NCI-H1417 treated with DMSO at 0.1 percent for 48 hours (cell line): ENCODE results near the gene FLT1.

Experiments
- DNase-seq: peaks from one replicate; lab custom pipeline; 2025; lab: John Stamatoyannopoulos, UW

The FLT1 gene

DNA sequence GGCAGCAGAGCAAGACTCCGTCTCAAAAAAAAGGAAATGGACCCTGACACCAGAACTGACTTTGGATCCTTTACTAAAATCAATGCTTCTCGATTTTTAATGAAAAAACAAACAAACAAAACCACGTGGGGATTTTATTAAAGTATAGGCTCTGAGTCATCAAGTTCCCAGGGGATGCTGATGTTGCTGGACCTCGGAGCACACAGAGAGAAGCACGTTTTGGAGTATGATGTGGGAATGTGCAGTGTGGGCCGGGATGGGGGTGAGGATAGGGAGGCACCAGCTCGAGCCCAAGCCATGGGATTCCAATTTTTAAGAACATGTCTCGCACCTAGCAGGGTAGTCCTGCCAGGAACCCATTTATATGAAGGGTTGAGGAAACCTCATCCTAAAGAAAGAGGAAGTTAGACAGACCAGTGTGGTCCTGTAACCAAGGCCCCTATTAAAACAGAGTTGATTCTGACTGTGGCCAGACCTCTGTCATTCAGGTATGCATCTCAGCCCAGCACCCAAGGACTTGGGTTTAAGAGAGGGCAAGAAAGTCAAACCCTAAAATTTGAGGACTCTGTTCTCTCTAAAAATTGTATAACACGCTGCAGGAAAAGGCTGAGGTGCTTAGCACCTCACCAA lies 6.4 kb downstream of the FLT1 start:
- no peak for DNase-seq

DNA sequence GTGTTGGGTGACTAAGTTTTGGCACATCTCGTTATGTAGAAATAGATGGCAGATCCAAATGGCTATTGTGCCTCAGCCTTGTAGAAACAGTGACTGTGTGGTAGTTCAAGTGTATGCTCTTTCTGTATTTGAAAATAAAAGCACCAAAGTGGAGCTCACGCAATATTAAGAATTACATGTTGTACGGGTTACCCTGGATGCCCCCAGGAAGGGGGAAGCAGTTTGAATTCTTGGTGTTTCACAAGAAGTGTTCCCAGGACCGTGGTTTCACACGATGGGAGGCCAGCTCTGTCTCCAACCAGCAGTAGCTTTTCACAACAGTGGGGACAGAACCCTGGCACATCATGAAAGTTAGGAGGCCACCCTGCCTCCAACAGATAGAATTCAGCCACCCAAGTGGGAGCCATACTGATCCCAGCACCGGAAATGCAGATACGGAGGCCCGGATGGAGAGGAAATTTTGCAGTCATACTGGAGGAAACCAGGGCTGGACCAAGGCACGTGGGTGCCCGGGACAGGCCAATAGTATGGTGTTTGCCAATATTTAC lies 8.9 kb downstream of the FLT1 start:
- DNase-seq = no peak

DNA sequence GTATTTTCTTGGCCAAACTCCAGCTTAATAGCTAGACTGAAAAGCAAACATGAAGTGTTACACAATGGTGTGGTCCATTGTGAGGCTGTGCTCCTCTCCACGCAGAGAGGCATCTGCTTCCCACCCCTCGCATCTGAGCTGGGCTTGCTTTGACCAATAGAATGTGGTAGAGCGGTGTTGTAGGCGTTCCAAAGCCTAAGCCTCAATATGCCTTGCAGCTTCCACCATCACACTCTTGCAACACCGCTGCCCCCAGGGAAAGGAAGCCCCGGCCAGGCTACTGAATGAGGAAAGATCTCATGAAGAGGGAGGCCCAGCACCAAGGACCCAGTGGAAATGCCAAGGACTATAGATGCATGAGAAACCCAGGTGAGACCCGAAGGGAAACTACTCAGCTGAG lies 9.4 kb downstream of the FLT1 start:
- no peak for DNase-seq

DNA sequence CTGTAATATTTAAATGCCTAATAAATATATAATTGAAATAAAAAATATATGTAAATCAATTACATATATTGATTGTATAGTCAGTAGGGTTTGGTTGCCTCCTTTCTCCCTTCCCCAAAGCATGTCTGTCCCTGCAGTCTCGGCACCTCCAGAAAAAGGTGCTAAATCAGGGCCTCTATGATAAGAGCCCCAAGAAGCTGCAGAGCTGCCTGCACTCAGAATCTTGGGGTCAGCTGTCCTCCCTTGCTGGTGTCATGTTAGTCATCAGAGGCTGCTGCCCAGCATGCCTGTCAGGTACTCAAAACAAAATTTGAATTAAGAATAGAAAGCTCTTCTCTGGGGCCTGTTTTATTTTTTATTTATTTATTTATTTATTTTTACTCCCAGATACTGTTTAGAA lies 9.8 kb downstream of the FLT1 start:
- DNase-seq = no peak

DNA sequence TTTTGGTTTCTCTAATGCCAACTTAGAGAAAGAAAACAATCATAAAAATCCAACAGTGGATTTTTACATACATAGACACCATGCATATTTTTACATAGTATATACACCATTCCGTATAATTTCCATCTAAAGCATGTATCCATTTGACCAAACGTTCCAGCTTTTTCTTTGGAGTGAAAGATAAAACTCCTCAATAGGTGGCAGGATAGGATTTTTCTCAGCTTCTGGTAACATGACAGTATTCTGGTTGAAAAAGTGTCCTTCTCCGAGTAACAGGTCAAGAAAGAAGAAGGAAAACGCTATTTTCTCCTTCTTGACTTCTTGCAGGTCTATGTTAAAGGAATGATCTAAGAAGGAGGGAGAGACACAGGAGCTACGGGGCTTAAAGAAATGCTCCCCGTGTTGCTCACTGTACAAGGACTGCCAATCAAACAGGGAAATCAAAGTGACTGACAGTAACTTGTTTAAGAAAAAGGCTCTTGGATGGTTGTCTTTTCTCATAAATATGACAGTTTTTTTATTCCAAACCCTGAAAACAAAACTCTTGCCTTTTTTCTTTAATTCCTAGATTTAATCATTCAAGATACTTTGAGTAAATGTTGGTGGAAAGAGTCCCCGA lies 11.5 kb downstream of the FLT1 start:
- DNase-seq = no peak

DNA sequence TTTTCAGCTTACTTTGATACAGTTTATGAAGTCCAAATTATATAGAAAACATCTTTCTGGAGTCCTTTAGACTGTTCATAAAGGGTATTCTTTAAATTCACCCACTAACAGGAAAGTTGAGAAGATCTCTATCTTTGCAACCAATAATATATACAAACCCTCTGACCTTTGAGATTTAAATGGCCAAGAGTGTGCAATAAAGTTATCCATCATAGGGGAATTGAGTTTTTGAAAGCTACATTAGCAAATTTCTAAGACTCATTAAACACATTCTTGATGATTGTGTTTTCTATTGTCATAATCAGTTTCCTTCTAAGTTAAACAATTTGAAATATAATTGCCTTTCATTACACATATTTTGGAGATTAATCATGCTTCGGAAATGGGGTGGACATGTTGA lies 15.9 kb downstream of the FLT1 start:
- DNase-seq = no peak

DNA sequence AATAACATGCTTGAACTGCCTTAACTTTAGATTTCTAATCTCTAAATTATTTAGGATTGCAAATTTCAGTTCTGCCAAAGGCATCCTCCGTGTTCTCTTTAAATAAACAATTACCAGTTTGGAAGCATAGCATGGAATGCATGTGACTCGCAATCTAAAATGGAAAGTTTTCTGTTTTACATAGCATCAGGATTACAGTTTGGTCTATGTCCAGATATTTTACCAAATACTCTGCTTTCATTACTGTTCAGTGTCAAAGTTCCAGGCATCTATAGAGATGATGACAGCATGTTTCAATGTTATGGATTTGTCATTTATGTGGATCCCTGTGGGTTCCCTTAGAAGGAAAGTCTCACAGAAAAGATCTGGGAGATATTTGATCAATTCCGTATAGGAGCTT lies 16.8 kb downstream of the FLT1 start:
- DNase-seq = no peak

DNA sequence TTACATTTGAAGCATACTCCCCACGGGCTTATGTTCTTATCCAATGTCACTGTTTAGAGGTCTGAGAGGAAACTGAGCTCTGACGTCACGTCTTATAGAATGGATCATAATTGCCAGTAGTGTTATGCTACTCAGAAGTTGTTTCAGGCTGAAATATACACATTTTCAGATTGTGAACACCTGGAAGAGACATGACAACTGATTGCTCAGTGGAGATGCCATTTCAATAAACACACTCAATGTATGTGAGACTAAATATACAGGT lies 17.3 kb downstream of the FLT1 start:
- no peak for DNase-seq

DNA sequence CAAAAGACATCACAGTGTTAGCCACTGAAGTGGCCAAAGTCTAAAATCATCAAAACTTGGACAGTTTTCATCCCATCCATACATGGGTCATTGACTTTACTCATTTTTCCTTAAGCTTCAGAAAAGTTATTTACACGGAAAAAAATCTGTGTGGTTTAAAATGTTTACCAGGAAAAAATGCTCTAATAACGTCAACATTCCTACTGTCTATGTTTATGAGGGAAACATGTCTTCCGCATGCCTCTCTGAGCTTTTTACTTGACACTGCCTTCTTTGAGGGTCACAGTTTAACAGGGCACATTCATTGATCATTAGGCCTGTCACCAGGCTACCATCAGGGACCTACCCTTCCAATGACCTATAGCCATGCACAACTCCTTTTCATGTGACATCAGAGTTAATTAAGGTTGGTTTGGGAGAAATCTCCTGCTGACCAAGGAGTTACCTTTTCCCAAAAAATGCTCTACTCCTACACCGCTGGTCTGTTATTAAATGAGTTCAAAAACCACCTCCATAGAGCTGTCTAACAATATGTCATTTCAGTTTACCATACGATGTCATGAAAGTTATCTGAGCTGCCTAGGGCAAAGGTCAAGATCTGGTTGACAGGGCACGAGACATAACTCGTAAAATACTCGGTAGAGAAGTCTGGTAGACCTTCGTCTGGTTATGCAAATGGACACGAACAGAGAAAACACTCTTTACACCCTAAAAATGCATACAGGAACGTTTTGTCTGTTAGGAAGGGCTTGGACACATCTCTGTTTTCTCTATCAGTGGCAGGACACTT lies 17.8 kb downstream of the FLT1 start:
- DNase-seq = no peak

DNA sequence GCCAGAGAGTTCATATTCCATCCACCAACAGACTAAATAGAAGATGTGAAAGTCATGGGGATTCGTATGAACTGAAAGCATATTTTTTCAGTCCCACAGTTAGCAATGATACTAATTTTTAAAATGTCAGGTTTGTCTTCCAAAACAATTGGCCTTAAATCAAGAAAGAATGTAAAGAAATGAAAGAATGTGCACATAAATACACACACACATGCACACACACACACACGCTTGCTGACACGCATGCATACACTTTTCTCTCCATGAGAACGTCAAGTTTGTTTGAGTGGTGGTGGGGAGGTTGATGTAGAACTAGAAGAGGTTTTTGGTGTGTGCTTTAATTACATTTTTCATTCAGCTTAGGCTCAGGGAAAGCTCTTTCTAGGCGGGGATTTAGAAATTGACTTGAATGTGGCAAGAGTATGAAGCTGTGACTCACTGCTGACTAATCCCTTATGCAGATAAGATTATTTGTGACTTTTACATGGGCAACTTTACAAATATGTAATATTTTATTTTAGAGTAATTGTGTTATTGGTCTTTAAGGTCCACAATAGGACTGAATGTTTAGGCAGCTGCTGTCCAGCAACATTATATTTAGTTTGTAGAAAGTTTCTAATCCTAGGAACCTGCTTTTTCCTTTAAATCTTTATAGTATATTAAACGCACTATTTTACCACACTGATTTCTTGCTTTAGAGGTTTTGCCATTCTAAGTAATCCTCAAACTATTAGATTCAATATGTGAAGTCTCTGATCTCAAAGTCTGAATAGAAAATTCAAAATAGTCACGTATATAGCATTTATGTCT lies 18.8 kb downstream of the FLT1 start:
- DNase-seq = no peak

DNA sequence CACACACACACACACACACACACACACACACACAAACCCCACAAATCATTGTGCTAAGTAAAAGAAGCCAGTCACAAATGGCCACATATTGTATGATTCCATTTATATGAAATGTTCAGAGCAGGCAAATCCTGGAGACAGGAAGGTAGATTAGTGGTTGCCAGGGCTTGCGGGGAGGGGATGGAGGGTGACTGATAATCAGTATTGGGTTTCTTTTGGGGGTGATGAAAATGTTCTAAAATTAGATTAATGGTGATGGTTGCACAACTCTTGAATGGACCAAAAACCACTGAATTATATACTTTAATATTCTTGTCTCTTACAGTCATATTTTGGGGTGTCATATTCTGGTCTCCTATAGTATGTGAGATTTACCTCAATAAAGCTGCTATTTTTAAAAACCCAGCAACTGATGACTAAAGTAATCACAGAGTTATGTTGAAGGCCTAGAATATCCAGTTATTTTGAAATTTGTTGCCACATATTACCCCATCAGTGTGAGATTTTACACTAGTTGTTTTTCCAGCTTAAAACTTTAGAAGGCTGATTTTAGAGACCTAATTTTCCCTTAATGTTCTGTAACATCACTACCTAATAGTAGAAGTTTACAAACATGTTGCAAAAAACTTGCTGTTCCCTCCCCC lies 20.3 kb downstream of the FLT1 start:
- no peak for DNase-seq

DNA sequence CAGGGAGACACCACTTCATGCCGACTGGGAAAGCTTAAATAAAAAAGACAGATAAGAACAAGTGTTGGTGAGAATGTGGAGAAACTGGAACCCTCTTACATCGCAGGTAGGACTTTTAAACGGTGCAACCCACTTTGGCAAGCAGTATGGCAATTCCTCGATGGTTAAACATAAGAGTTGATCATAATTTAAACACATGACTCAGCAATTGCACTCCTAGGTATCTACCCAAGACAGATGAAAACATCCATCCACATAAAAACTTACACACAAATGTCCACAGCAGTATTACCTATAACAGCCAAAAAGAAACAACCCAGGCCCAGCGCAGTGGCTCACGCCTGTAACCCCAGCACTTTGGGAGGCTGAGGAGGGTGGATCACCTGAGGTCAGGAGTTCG lies 21.9 kb downstream of the FLT1 start:
- DNase-seq = no peak

DNA sequence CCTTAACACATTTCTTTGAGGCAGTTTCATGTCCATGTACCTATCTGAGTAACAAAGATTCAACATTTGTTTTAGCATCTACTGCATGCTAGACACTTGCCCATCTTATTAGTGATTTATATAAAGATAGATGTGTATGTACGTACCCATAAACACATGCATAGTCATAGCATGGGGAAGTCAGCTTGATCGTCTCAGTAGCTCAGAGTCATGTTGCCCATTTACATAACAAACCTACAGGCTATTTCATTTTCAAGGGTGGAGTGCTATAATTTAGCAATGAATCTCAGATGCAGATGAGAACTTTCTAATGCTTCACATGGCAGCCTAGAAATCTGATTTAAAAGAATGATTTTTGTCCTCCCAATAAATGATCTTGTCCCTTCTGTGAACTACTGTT lies 23.5 kb downstream of the FLT1 start:
- no peak for DNase-seq

DNA sequence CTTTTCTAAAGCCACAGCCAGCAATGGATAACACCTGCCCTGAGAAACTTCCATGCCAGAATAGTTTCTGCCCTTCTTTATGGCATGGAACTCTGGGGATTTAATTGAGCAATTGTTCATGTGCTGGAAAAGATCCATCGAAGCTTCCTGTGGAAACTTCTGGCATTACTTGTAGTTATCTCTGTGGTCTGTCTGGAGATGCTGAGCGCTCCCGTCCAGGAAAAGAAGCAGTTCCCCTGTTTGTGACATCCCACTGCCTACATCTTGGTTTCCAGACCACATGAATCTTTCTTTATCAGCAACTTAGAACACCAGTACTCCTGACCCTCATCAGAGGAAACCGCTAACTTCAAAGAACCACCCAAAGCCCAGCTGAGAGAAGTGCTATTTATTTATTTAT lies 24.6 kb downstream of the FLT1 start:
- DNase-seq = no peak

DNA sequence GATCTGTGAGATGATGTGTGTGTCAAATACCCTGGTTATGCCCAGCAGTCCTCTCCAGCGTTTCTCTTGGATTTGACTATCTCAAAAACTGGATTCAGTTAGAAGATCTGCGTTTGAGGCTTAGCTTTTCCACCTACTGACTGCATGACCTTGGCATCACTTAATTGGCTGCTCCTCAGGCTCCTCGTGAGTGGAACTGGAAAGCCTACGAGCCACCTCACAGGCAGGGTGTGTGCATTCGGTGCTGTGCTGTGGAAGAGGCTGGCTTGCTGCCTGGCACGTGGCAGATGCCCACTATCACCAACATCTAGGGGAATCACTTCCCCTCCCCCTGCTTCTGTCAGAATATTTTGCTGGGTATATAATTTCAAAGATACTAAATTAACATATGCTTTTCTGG lies 25.6 kb downstream of the FLT1 start:
- no peak for DNase-seq

DNA sequence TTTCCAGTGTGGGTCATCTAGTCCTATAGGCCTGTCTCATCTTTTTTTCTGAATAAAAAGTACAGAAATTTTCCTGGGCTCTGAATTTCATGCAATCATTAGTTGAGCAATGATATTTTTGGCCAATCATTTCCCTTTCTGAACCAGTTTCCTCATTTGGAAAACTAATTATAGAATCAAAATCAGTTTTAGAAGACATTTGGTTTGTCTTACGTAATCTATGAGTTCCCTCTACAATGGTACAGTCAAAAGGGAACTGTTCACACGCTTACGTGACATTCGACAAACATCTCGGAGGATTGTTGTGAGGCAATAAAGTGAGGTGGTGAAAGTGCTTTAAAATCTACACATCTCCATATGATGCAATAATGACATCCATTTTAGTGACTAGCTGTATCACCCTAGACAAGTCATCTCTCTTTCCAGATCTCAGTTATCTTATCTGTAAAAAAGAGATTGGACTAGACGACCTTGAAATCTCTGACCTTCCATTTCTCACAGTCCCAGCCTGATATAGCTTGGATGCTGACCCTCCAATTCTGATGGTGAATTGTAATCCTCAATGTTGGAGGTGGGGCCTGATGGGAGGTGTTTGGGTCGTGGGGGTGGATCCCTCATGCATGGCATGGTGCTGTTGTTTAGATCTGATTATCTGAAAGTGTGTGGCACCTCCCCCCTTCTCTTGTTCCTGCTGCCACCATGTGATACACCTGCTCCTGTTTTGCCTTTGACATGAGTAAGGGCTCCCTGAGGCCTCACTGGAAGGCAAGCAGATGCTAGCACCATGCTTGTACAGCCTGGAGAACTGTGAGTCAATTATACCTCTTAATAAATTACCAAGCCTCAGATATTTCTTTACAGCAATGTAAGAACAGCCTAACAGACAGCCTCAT lies 26.7 kb downstream of the FLT1 start:
- DNase-seq = no peak

DNA sequence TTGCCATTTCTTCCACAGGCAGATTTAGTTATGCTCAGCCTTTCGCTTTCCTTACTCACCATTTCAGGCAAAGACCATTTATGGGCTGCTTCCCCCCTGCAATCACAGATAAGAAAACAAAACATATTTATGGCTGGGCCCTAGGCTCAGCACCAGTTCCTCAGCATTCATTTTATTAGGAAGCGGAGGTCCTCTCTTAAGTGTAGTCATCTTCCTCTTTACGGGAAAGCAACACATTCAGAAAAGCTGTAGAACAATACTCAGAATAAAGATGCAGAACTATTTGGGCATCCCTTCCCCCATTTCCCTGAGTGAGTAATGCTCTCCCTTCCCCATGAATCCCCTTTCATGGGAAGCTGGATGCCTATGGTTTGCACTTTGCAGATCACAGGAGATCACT lies 27.9 kb downstream of the FLT1 start:
- no peak for DNase-seq

DNA sequence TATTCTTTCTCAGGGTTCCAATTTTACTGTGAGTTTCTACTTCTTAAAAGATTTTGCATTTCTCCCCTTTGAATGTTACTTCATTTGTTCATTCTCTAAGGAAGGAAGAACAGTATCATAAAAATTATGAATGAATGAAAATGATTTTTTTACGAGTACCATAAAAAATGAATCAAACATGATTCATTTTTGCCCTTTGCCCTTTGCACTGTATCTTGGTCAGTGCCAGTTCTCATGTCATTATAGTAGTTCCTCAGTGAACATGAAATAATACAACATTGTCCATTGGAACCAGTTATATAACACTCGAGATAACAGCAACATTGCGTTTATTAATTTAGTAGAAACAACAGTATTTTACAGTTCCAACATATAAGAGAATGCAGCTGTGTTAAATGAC lies 28.8 kb downstream of the FLT1 start:
- no peak for DNase-seq

DNA sequence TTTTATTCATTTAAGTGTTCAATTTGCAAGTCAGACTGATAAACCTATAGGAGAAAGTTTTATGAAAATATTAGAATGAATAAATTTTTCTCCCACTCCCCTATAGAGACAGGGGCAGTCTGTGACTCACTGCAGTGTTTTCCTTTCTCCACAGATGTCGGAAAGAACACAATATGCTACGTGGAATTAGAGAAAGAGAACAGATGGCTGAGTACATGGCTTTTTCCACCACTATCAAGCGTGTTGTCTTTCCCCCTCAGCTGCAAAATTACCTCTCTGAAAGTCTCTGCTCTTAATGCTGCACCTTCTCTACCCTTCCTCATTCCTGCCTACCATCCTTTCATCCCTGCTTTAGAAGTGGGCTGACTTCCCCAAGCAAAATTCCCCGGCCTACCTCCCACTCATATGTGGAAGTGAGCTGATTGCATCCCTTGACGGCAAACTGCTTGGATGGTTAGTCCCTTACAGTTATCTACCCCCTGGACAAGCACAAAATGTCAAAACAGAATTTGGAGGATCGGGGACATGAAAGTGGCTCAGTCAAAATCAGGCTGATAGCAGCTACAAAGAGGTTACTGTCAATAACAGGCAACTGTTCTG lies 30.0 kb downstream of the FLT1 start:
- no peak for DNase-seq

DNA sequence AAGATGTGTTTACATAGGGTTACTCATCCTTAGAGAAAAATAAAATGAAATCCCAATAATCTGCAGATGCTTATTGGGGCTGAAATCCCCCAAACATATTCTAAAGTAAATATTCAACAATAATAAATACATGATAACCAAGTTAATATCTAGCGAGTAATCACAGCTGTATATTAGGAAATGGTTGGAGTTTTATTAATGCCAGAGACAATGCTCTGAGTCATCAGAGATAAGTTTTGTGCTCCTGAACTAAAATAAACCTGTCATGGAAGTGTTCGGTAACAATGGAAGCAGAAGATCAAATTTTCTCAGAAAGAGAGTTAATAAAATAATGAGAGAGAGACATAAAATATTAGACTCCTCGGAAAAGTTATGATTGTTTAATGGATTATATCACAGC lies 31.4 kb downstream of the FLT1 start:
- no peak for DNase-seq

DNA sequence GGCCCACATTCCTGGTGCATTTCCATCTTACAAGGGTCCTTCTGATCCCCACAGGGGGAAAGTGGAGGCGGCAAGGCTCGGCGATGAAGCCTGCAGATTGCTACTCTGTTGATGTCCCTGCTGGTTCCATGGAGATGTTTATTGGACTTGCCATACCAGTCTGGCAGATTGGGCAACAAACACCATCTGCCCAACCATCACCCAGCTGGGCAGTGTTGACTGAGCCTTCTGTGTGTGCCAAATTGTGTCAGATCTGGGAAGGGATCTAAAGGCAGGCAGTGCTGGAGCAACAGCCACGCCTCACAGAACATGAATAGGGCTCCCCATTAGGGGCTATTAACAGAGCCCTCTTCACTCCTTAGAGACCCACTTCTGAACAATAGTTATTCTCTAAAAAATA lies 35.0 kb downstream of the FLT1 start:
- DNase-seq = no peak
